Activated CD8-positive, alpha-beta T cell treated with anti-CD3 and anti-CD28 coated beads for 36 hours (primary cell): ENCODE results near the gene HUNK. TPM values are rescaled to one million over a fixed set of nuclear protein-coding genes. Genes with fewer than 3 reads are reported as not detected.

Experiments used
- ATAC-seq: fragments of 200-7000 bp; cut with Tn5 transposase; one replicate; pipeline ENCODE4 v1.10.0; 2021; ENCODE audit warnings: mild to moderate bottlenecking, moderate library complexity
- CTCF ChIA-PET: fragments of 350-600 bp; sonication (Branson Sonifier 250); formaldehyde crosslinking; loops from one replicate; lab custom pipeline; 2021; ENCODE audit warnings: antibody characterized with exemption; lab: Charles Lee
- POLR2A ChIA-PET: fragments of 350-600 bp; sonication (Branson Sonifier 250); formaldehyde crosslinking; loops from one replicate; lab custom pipeline; 2021; ENCODE audit warnings: antibody characterized with exemption; lab: Charles Lee
- DNase-seq: peaks from one replicate; pipeline ENCODE4 v3.0.0-alpha.2; 2020
- H3K27ac Mint-ChIP-seq: one replicate; pipeline ENCODE4 v1.8.0; 2021; ENCODE audit warnings: mild to moderate bottlenecking, mixed read lengths
- H3K27me3 Mint-ChIP-seq: one replicate; pipeline ENCODE4 v1.8.0; 2021; ENCODE audit warnings: mixed read lengths
- H3K36me3 Mint-ChIP-seq: one replicate; pipeline ENCODE4 v1.8.0; 2021; ENCODE audit warnings: low read depth, mixed read lengths
- H3K4me1 Mint-ChIP-seq: one replicate; pipeline ENCODE4 v1.8.0; 2021; ENCODE audit warnings: low read depth, mixed read lengths
- H3K4me3 Mint-ChIP-seq: one replicate; pipeline ENCODE4 v1.8.0; 2021; ENCODE audit warnings: mild to moderate bottlenecking, moderate library complexity, mixed read lengths
- H3K9me3 Mint-ChIP-seq: one replicate; pipeline ENCODE4 v1.8.0; 2021; ENCODE audit warnings: mixed read lengths
- CTCF ChIP-seq: fragments of 200-600 bp; IDR thresholded peaks from one replicate; pipeline ENCODE4 v1.8.0; 2022; ENCODE audit warnings: antibody characterized with exemption, mild to moderate bottlenecking
- intact Hi-C: fragments of 100-400 bp; cut with micrococcal nuclease; formaldehyde crosslinking; loops from one replicate; pipeline ENCODE4 v1.10.0; 2022
- total RNA-seq, 2 experiments: library from RNA; stranded (reverse); gene quantifications; one replicate each; pipeline ENCODE4 v1.2.3, GENCODE V29; 2021

Gene HUNK
- under 1 TPM; 0.20 to 0.27 TPM for total RNA-seq

GRCh38 chr21:31872452-31873274 lies at the start of gene HUNK:
Gene HUNK (plus strand): TSS chr21:31873020. CDS start chr21:31873675, 655 bp downstream.
- no peak within 1 kb of the TSS for H3K27ac Mint-ChIP-seq
- ChIA-PET CTCF (interaction anchor here (1.3 kb wide), 1 partner anchor 17 kb away, joined by 4 read pairs; no protein-coding TSS in a partner anchor), POLR2A (no interaction called here)
- no peaks in the 10 kb centered on the region for H3K9me3 Mint-ChIP-seq
- intact Hi-C loops = no loop called here
- ATAC-seq (peak; percentile 55), DNase-seq (peak; percentile 28)
- TF ChIP-seq CTCF = no peak
- no peaks in the 10 kb centered on the region for H3K36me3 Mint-ChIP-seq
- H3K4me3 Mint-ChIP-seq = peak within 1 kb of the TSS; percentile 56
- H3K4me1 Mint-ChIP-seq = peaks cover 6% of the 10 kb centered on the region
- peaks cover 50% of the 10 kb centered on the region for H3K27me3 Mint-ChIP-seq

- ChIA-PET CTCF (no interaction called here), POLR2A (no interaction called here)
- H3K27me3 Mint-ChIP-seq = peaks cover 7% of the 10 kb centered on the region
- DNase-seq (no peak), ATAC-seq (no peak)
- intact Hi-C loops = no loop called here
- no peak for TF ChIP-seq CTCF
- H3K9me3 Mint-ChIP-seq = no peaks in the 10 kb centered on the region
- no peak overlapping the region for H3K27ac Mint-ChIP-seq
- H3K4me3 Mint-ChIP-seq = no peak overlapping the region
- no peaks in the 10 kb centered on the region for H3K4me1 Mint-ChIP-seq
- no peaks in the 10 kb centered on the region for H3K36me3 Mint-ChIP-seq
Observed at GRCh38 chr21:31829736-31830472, 42.9 kb upstream of the HUNK start.

- no peak overlapping the region for H3K4me3 Mint-ChIP-seq
- no peaks in the 10 kb centered on the region for H3K4me1 Mint-ChIP-seq
- CTCF ChIA-PET = no interaction called here
- intact Hi-C loops = no loop called here
- no peak for ATAC-seq
- POLR2A ChIA-PET = no interaction called here
- no peaks in the 10 kb centered on the region for H3K9me3 Mint-ChIP-seq
- no peak for TF ChIP-seq CTCF
- no peaks in the 10 kb centered on the region for H3K36me3 Mint-ChIP-seq
- peaks cover 7% of the 10 kb centered on the region for H3K27me3 Mint-ChIP-seq
- H3K27ac Mint-ChIP-seq = no peak overlapping the region
- DNase-seq = no peak
Observed at GRCh38 chr21:31830701-31831100, 42.1 kb upstream of the HUNK start.

GRCh38 chr21:31837041-31837440 lies 35.8 kb upstream of the HUNK start:
- H3K9me3 Mint-ChIP-seq = no peaks in the 10 kb centered on the region
- no peaks in the 10 kb centered on the region for H3K36me3 Mint-ChIP-seq
- CTCF ChIA-PET = interaction anchor here (1.2 to 1.3 kb wide), 2 partner anchors 10 to 29 kb away, joined by 3 read pairs; no protein-coding TSS in a partner anchor
- H3K27me3 Mint-ChIP-seq = peaks cover 3% of the 10 kb centered on the region
- no peak for ATAC-seq
- TF ChIP-seq CTCF = no peak
- DNase-seq = no peak
- no peak overlapping the region for H3K27ac Mint-ChIP-seq
- intact Hi-C loops = no loop called here
- POLR2A ChIA-PET = no interaction called here
- no peaks in the 10 kb centered on the region for H3K4me1 Mint-ChIP-seq
- no peak overlapping the region for H3K4me3 Mint-ChIP-seq
